ENCODE data around the gene MPP7. TPM values are rescaled to one million over a fixed set of nuclear protein-coding genes. Genes with fewer than 3 reads are reported as not detected.

The MPP7 gene
- total RNA-seq, 4 donors from 2014 or later = 30.3 to 59.1 (median 49.3) TPM

DNA sequence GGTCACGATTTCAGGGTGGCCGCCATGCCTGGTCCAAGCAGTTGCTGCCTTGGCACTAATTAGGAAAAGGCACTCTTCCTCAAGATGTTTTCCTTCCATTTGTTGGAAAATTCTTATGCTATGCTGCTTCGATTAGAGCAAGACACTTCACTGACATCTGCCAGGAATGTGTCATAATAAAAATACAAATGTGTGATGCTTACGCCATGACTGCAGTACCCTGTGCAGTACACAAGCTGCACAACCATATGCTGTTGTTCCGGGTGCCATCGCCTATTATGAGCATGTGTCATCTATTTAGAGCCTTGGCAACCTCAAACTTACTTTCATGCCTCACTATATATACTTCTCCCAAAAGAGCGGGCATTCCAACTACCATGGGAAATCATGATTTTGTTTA is 14.9 kb upstream of the MPP7 start:
- Histone ChIP-seq H3K27ac (replicated peaks in 1 of 4) (no peak overlapping the region), H3K4me3 (no peak overlapping the region), H3K4me1 (peaks cover 0 to 22% (median 9%) of the 10 kb centered on the region in 4 donors), H3K27me3 (no peaks in the 10 kb centered on the region), H3K9me3 (no peaks in the 10 kb centered on the region), H3K36me3 (no peaks in the 10 kb centered on the region)
- intact Hi-C loops (cut with DNase I) = no loop called here
- 77% methylated on average over 7 of the region's 7 CpGs for WGBS
- TF ChIP-seq POLR2A (IDR thresholded peaks at IDR 0.05; ENCODE audit: low read depth) (no peak), POLR2AphosphoS5 (IDR thresholded peaks at IDR 0.05) (no peak), EP300 (IDR thresholded peaks at IDR 0.05) (no peak)
- TF ChIP-seq, protein P1, sequence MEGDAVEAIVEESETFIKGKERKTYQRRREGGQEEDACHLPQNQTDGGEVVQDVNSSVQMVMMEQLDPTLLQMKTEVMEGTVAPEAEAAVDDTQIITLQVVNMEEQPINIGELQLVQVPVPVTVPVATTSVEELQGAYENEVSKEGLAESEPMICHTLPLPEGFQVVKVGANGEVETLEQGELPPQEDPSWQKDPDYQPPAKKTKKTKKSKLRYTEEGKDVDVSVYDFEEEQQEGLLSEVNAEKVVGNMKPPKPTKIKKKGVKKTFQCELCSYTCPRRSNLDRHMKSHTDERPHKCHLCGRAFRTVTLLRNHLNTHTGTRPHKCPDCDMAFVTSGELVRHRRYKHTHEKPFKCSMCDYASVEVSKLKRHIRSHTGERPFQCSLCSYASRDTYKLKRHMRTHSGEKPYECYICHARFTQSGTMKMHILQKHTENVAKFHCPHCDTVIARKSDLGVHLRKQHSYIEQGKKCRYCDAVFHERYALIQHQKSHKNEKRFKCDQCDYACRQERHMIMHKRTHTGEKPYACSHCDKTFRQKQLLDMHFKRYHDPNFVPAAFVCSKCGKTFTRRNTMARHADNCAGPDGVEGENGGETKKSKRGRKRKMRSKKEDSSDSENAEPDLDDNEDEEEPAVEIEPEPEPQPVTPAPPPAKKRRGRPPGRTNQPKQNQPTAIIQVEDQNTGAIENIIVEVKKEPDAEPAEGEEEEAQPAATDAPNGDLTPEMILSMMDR (IDR thresholded peaks at IDR 0.05) = no peak
- DNase-seq (ENCODE audit: extremely low spot score) = no peak

DNA sequence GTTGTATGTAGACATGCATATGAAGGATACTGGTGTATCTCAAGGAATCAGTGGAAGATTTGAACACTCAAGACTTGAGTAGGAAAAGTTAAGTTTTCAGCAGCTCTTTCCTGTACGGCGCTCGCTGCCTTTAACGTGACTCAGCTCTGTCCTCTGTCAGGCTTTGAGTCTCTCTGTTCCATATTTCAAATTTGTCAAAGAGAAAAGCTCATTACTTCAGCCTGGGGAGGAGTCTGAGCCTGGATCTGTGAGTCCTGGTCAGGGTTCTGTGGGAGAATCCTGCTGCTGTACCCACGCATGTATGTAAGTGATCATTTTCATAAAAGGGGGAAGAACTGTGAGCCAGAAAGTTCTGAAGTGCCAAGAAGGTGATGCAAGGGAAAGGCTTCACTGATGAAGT is 13.8 kb upstream of the MPP7 start:
- WGBS = 91% methylated on average over 5 of the region's 5 CpGs
- no peak overlapping the region for H3K4me3 ChIP-seq
- no peak overlapping the region for H3K27ac ChIP-seq (replicated peaks in 1 of 4)
- no peaks in the 10 kb centered on the region for H3K36me3 ChIP-seq
- H3K27me3 ChIP-seq = no peaks in the 10 kb centered on the region
- H3K4me1 ChIP-seq = peaks cover 0 to 17% (median 9%) of the 10 kb centered on the region in 4 donors
- intact Hi-C loops (cut with DNase I) = no loop called here
- no peaks in the 10 kb centered on the region for H3K9me3 ChIP-seq
- TF ChIP-seq, protein P1 (IDR thresholded peaks at IDR 0.05) = no peak
- TF ChIP-seq POLR2AphosphoS5 (IDR thresholded peaks at IDR 0.05) (no peak), POLR2A (IDR thresholded peaks at IDR 0.05; ENCODE audit: low read depth) (no peak), EP300 (IDR thresholded peaks at IDR 0.05) (no peak)
- DNase-seq (ENCODE audit: extremely low spot score) = no peak

DNA sequence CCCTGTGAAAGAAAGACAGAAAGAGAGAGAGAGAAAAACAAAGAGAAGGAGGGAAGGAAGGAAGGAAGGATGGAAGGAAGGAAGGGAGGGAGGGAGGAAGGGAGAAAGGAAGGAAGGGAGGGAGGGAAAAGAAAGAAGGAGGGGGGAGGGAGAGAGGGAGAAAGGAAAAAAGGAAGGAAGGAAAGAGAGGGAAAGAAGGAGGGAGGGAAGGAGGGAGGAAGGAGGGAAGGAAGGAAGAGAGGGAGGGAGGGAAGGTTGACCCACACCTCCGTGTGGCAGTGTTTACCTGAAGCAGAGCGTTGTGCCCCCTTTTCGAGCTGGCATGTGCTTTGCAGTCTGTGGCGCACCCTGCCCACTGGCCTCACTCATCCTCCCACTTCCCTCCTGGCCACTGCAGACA is 12.3 kb upstream of the MPP7 start:
- intact Hi-C loops (cut with DNase I) = no loop called here
- no peak overlapping the region for H3K27ac ChIP-seq (replicated peaks in 1 of 4)
- TF ChIP-seq, protein P1 (IDR thresholded peaks at IDR 0.05) = no peak
- TF ChIP-seq EP300 (IDR thresholded peaks at IDR 0.05) = no peak
- TF ChIP-seq POLR2AphosphoS5 (IDR thresholded peaks at IDR 0.05) = no peak
- TF ChIP-seq POLR2A (IDR thresholded peaks at IDR 0.05; ENCODE audit: low read depth) = no peak
- 63% methylated on average over 4 of the region's 4 CpGs for WGBS
- DNase-seq (ENCODE audit: extremely low spot score) = no peak
- H3K27me3 ChIP-seq = no peaks in the 10 kb centered on the region
- no peak overlapping the region for H3K4me3 ChIP-seq
- H3K36me3 ChIP-seq = no peaks in the 10 kb centered on the region
- peaks cover 0 to 9% (median 5%) of the 10 kb centered on the region in 4 donors for H3K4me1 ChIP-seq
- H3K9me3 ChIP-seq = no peaks in the 10 kb centered on the region

DNA sequence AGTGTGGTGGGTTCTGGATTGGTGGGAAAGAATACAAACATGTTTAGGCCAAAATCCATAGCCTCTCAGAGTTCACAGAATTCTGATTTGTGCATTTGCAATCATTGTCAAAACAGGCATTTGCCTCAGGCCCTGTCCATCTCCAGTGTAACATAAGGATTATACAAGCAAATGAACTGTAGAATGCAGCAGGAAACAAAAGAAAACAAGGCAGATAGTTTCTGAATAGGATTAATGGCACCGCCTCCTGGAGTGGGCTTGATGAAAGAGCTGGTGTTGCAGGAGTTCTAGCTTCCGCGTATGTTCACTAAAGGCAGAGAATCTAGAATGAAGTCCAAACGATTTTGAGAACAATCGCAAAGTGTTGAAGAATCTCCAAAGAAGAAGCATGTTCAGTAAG is 11.3 kb upstream of the MPP7 start:
- no peaks in the 10 kb centered on the region for H3K27me3 ChIP-seq
- intact Hi-C loops (cut with DNase I) = no loop called here

More for the DNA sequence above, 11.3 kb upstream of the MPP7 start:
- H3K4me3 ChIP-seq = no peak overlapping the region
- no peak for TF ChIP-seq POLR2A (IDR thresholded peaks at IDR 0.05; ENCODE audit: low read depth)
- no peak for TF ChIP-seq POLR2AphosphoS5 (IDR thresholded peaks at IDR 0.05)
- TF ChIP-seq, protein P1 (IDR thresholded peaks at IDR 0.05) = no peak
- no peak for TF ChIP-seq EP300 (IDR thresholded peaks at IDR 0.05)
- no peak overlapping the region for H3K27ac ChIP-seq (replicated peaks in 1 of 4)
- no peaks in the 10 kb centered on the region for H3K9me3 ChIP-seq
- H3K4me1 ChIP-seq = peaks cover 0 to 4% (median 0%) of the 10 kb centered on the region in 4 donors
- no peaks in the 10 kb centered on the region for H3K36me3 ChIP-seq
- DNase-seq (ENCODE audit: extremely low spot score) = no peak
- WGBS = 86% methylated on average over 5 of the region's 5 CpGs

Measured in esophagus muscularis mucosa (tissue), 4 donors.